HG03432 (cell line): ENCODE measurements around the gene MED8.
"Not testable (repeated sequence)": the region's sequence is repeated elsewhere in the genome, so short reads cannot be mapped to it uniquely, and the experiment has no call there.

Experiments used
- ATAC-seq: cut with Tn5 transposase; IDR thresholded peaks from one replicate; pipeline ENCODE4 v1.9.1; 2021; ENCODE audit warnings: mild to moderate bottlenecking, moderate library complexity; ENCODE audit not compliant: unreplicated experiment

MED8 gene

DNA sequence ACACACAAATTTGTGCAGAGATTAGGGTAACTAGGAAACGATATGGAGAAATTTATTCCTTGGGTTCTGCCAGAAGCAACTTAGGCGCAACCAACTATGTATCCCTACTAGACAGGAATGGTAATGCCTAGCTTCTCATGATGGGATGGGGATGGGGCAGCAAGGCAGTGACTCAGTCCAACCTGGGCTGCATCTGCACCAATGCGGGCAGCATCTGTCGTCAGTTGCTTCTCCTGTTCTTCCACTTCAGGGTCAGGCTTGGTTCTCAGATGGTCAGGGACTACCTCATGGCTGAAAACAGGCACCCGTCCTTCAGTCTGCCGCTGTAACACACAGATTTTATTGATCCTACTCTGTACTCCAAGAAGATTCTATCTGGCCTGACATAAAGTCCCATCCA is 2.9 kb downstream of the MED8 start:
- no peak for ATAC-seq

DNA sequence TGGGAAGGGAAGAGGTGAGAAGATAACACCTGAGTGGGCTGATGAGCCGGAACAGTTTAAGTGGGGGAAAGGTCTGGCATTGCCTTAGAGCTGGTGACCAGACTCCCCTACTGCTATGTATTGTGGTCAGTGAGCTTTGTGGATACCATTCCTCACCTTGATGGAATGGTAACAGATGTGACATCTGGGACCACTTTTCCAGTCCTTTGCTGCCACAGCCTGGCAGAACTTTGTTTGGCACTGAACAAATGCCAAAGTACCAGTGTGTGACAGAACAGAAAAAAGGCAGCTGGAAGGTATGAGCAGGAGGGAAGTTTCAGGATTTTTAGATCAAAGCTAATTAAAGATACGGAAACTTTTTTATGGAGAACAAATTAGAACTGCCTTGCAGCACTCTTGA is 6.2 kb downstream of the MED8 start:
- no peak for ATAC-seq

DNA sequence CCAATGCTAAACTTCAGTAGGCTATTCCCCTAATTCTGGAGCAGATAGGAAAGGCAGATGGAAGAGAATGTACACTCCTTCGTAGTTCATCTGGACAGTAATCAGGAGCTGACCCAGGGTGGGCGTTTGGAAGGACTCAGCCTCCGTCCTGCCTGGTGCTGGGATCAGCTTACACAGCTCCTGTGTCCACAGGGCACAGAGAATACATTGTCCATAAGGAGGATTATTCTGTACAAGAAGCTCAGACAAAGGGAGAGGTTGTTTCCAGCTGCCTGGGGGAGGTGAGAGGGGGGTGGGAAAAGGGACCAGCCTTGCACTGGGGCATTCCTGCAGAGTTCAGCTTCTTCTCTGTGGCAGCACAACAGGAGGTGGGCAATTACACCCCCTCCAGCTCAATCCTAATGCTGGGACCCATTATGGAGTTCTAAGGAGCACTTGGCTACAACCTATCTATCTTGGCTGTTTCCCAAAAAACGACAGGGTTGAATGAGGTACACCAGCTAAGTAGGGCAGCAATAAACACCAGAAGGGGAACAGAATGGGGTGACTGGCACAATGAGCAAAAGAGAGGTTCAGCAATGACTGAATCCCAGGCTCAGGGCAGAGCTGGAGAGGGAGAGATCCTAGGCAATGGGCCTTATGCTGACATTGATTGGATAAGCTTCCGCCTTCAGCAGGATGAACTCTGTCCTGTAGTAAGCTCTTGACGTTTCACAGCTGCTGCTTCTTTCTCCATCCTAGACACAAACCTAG is 7.4 kb downstream of the MED8 start:
- no peak for ATAC-seq

DNA sequence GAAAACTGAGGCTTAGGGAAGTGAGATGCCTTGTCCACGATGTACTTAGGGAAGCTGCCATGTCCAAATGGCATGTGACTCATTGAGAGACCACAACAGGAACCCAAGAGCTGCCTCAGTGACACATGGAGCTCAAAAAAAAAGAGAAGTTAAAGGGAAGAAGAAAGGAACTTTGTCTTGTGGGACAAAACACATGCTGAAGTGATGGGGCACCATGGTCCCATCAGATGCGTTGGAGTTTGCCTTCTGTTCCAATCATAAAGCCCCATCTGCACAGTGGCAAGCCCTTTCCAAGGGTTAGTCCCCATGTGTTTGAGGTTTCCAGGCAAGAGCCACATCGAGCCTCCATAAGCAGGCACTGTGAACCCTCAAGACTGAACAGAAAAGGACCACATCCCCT is 8.0 kb downstream of the MED8 start:
- ATAC-seq: no peak

DNA sequence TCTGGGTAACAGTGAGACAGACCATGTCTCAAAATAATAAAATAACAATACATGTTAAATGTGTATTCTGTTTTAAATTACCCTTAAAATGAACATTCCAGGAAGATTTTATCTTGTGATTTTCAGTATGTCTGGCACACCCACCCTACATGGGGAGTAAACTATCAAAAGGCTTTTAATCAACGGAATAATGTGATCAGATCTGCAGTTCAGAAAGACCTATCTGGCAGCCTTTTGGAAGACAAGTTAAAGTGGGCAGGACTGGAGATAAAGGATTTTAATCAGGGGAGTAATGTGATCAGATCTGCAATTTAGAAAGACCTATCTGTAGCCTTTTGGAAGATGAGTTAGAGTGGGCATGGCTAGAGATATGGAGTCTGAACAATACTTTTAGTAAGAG is 10.1 kb downstream of the MED8 start:
- ATAC-seq: no peak

DNA sequence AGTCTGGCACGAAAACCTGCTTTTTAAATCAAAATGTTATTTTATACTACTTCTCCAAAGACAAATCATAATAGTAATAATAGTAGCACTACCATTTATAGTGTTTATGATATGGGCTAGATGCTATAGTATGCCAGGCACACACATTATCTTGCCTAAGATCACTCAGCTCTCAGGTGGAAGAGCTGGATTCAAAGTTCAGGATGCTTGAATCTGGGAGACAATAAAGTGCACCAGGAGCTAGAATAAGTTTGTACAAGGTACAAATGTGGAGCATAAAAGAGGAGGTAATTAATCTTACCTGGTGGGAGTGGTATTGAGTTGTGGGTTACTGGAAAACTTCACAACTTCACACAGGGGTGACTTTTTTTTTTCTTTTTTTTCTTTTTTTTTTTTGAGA is 11.8 kb downstream of the MED8 start:
- no peak for ATAC-seq

DNA sequence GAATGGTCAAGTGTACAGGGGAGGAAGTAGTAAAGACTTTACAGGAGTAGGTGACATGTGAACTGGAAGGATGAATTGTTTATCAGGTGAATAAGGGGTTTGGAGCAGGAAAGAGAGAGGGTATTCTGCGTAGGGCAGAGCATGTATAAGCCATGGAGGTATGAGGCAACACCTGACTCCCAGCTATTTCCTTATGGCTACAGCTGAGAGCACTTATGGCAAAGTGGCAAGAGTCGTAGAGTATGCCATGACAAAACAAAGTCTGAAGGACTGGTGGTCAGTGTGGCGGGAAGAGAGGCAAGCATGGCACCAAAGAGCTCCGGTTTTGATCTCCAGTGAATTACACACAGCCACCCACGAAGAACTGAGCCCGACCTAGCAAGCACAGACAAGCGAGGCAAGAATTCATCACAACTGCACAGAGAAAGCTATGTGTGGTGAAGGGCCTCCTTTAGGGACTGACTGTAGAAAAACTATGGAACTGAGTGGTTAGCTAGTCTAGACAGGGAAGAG is 12.8 kb downstream of the MED8 start:
- no peak for ATAC-seq

DNA sequence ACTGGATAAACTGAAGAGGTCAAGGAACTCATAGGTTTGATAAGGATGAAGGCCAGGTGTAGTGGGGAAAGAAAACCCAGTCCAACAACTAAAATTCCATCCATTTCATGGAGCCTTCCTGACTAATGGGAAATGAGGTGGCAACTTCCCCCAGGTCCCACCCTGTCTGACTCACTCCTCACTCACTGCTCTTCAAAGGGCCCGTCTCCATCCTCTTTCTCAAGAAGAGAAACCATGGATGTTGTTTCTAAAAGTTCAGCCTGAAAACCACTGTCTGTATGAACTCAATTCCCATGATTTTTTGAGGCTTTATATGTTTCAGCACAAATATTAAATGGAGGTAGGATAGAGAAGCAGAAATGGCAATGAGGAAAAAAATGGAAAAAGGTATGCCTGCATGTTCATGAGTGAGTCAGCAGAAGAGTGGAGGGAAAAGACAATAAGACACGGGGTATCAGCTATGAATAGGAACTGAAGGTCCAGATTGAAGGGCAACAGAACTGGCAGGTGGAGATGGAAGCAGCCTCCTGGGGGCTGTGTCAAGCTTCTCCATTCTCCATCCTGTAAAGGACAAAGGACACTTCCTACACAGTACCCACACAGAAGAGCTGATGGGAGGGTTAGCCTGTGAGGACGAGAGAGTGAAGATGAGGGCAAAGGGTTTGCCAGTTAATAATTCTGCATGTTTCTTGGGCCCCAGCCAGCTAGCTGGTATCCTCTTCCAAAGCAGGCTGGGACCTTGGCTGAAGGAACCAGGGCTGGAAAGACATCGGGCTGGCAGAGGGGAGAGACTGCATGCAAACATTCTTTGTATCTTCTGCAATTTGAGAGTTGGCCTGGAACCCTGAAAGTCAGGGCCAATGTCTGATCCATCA is 16.3 kb downstream of the MED8 start:
- ATAC-seq: no peak

DNA sequence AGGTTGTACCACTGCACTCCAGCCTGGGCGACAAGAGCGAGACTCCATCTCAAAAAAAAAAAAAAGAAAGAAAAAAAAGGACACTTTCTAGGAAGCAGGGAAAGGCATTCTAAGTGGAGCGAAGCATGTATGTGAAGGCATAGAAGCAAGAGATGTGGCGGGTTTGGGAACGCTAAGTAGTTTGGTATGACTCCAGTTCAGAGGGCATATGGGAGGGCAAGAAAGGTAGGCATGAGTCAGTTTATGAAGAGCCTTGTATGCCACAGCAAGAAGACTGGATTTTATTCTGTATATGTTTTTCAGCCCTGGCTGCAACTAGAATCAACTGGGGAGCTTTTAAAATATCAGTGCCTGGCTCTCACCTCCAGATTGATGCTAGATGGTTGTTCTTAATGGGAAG is 17.4 kb downstream of the MED8 start:
- no peak for ATAC-seq

DNA sequence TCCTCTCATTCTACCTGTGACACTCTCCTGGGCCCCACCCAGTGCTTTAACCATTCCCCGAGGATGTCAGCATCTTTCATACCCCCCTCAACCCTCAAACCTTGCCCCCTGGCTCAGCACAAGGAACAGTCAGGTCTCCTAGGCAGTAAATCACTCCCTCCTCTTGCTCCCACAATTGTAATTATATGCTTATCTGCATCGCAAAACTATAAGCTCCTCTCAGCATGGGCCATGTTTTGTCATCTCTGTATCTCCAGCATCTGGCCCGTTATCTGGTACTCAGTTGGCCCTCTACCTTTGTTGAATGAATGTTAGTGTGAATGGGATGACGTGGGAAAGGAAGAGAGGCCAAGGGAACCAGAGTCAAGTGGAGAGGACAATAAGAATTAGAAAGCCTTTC is 19.0 kb downstream of the MED8 start:
- ATAC-seq: no peak

DNA sequence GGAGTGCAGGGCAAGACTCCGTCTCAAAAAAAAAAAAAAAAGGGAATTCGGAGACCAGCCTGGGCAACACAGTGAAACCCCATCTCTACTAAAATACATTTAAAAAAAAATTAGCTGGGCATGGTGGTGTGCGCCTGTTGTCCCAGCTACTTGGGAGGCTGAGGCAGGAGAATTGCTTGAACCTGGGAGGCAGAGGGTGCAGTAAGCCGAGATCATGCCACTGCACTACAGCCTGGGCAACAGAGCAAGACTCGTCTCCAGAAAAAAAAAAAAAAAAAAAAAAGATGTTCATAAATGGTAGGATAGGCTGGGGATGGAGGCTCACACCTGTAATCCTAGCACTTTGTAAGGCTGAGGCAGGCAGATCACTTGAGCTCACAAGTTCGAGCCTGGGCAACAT is 19.8 kb downstream of the MED8 start:
- not testable (repeated sequence) for ATAC-seq

DNA sequence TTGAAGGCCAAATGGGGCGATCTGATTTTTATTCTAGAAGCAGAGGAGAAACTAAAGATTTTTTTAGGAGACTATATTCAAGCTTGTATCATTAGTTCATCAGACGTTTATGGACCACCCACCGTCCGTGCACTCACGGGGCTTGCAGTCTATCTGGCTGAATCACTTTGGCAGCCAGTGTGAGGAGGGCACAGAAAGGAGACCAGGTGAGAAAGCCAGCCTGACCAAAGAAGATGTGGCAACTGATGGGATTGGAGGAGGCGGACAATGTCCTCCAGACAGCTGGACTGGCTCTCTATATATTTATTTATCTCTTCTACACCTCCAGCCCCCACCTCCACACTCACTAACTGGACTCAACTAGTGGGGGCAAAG is 21.0 kb downstream of the MED8 start:
- no peak for ATAC-seq

DNA sequence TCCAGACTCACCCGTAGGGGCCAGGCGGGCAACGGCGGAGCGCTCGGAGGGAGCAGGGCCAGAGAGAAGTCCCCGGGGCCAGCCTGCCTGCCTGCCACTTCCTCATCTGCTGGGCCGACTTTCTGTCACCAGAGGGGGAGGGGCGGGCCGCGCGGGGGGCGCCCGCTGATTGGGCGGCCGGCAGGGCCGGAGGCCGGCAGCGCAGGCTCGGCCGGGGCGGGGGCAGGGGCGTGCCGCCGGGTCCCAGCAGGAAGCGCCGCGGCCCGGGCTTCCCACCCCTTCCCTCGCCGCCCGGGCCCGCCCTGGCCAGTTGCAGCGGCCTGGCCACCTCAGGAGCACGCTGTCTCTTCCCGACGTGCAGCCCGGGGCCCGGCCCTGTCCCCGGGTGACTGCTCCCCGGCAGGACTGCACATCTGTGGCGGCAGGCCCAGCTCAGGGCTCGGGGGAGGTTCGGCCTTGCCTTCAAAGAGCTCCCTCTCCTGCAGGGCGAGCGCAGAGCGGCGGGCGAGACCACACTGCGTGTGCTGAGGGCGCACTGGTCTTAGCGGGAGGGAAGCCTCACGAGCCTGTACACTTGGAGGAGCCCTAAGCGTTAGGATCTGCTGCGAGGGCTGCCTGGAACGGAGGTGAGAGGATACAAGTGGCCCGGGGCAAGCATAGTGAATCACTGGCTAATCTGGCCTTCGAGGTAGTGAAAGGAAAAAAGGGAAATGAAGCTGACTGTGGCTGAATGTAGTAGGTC is 21.5 kb downstream of the MED8 start, which contains the start of gene ELOVL1:
TSS of gene ELOVL1 (minus strand) at position 108 of the 742 bp plus-strand sequence. CDS start 2,402 bp downstream, outside the sequence.
- ATAC-seq: peak; percentile 79

DNA sequence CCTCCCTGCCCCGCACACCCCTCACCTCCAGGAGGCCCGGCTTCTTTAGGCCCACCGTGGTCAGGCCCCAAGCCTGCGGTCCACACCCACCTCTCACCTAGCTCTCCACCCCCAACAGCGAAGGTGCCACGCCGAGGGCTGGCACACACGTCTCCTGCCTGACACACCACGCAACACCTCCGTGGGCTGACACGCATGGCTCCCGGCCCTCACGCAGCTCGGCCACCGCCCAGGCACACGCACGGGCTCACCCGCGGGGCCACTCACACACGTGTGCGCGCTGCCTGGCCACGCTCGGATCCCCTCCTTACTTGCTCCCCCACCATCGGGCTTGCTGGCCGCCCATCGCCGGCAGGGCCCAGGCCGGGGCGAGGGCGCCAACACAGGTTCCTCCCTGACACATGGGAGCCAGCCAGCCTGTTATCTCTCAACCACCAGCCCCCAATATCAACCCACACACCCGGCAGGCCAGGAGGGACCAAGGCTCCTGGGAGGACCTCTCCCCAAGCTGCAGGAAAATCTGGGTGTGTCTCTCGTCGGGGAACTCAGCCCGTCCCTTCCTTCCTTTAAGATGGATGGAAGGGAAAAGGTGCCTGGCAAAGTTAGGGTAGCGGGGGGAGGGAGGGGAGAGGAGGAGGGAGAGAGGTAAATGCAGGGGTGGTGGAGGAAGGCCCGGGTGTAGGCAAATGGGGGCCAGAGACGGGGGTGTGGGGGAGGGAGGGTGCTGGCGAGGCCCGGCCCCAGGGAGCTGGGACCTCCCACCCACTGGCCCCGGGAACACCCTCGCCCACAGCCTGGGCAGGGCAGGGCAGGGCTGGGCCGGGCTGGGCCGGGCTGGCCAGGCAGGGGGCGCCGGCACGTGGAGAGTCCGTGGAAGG is 22.3 kb downstream of the MED8 start:
- ATAC-seq: peak; percentile 50

DNA sequence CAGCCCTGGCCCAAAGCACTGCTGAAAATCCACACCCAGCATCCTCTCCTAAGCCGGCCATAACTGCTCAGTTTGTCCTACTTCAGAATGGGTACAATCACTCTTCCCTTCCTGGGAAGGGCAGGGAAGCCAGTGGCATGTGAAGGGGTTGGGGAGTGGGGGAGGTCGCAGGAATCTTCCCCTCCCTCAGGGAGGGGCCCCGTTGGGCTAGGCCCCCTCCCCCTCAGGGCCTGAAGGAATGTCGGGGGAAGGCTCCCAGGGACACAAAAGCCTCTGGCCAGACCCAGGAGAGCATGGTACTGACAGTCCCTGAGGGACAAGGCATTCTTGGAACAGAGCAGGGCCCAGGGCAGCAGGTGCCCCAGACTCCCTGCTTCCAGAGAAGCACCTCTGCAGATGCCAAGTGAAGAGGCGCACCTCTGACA is 23.0 kb downstream of the MED8 start:
- no peak for ATAC-seq

DNA sequence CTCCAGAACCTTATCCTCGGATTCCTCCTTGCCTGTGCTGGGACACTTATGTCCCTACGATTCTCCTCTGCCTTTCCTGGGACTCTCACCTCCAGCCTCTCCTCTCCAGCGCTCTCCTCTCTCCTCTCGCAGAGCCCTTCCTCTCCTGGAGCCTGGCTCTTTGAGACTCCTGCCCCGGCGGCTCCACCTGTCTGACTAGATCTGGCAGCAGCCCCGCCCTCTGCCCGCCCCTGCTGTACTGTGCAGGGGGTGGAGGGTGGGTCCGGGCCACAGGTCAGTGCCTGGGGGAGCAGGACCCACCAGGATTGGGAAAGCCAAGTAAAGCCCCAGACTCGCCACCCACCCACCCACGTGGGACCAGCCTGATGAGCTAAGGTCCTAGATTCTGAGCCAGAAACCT is 23.4 kb downstream of the MED8 start:
- ATAC-seq: no peak

DNA sequence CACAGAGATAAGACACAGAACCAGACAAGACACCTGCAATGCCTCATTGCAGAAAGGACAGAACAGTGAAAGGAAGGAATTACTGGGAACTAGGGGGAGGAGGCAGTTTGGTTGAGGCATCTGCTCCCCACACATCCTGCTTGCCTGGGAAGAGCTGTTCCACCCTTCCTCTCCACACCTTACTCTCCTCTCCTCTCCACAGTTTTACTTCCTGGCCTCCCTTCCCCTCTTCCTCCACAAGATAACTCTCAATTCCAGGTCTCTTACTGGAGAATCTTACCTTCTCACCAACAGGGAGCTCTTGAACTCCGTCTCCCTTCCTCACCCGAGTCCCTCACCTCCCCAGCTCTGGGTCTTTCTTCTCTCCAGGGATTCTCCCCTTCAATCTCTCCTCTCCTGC is 23.9 kb downstream of the MED8 start:
- no peak for ATAC-seq

DNA sequence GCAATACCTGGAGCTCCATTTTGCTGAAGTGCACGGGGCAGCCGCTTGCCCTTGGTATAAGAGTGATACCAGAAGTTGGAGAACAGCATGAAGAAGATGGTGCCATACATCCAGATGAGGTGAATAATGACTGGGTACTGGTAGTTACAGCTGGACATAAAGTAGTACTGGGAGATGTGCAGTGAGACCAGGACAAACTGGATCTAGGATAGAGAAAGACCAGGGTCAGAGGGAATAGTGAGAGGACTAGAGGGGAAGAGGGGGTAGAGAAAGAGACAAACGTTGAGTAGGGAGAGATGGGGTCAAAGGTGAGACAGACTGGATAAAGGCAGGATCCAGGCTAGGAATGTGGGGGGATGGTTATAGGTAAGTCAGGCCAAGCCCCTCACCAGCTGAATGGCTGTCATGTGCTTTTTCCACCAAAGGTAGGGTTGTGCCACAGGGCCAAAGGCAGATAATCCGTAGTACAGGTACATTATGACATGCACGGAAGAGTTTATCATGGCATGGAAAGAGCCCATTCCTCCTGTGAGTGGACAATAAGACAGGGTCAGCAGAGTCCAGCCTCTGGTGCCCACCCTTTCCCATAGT is 25.6 kb downstream of the MED8 start:
- ATAC-seq: no peak

DNA sequence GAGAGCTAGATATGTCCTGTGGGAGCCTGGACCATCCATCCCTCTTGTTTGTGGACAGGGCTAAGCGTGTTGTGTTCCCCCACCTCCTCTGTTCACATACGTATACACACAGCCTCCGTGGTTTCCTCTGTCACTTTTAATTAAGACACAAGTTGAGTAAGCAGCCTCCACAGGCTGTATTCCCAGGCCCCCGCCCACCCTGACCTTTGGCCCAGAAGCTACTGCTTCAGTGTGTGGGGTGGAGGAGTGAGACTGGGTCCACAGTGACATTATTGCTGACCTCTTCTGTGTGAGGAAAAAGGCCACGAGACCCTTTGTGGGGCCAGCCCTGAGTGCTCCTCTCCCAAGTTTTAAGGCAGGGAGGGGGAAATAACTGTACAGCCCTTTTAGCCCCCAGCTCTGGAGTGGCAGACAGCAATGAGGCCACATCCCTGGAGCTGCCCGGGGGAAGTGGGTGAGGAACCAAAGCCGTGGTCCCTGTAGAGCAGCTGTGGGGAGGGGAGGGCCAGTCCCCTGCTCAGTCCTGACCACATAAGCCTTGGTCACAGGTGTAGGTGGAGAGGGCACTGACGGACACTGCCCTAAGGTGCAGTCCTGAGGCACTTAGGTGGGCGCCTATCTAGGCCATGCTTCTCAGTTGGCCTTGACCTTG is 26.2 kb downstream of the MED8 start:
- no peak for ATAC-seq
